ENCODE results near the gene TACC2. TPM values are rescaled to one million over a fixed set of nuclear protein-coding genes. Genes with fewer than 3 reads are reported as not detected.

TACC2 gene
- total RNA-seq, 2 experiments from 2014 or later = not detected

DNA sequence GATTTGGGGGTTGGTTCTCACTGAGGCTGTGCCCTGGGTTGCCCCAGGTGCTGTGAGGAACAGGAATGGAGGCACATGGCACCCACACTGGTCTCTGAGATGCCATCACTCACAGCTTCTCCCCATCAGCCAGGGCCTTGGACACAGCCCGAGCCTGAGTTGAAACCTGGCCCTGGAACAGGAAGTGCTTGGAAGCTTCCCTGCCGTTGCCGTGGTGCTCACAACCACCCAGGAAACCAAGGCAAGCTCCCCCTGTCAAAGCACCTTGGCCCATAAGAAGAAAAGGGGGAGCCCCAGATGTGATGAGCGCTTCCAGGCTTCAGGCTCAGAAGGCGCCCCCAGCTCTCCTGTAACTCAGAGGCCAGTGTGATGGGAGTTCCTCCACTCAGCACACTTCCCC, 282.1 kb downstream of the TACC2 start, which contains the start of gene BTBD16:
BTBD16 (plus strand) TSS at position 221 of the 400 bp plus-strand sequence. CDS start 3,786 bp downstream, outside the sequence.
- ChIA-PET CTCF (no interaction called here), POLR2A (no interaction called here)
- TF ChIP-seq, protein P1, sequence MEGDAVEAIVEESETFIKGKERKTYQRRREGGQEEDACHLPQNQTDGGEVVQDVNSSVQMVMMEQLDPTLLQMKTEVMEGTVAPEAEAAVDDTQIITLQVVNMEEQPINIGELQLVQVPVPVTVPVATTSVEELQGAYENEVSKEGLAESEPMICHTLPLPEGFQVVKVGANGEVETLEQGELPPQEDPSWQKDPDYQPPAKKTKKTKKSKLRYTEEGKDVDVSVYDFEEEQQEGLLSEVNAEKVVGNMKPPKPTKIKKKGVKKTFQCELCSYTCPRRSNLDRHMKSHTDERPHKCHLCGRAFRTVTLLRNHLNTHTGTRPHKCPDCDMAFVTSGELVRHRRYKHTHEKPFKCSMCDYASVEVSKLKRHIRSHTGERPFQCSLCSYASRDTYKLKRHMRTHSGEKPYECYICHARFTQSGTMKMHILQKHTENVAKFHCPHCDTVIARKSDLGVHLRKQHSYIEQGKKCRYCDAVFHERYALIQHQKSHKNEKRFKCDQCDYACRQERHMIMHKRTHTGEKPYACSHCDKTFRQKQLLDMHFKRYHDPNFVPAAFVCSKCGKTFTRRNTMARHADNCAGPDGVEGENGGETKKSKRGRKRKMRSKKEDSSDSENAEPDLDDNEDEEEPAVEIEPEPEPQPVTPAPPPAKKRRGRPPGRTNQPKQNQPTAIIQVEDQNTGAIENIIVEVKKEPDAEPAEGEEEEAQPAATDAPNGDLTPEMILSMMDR (IDR thresholded peaks at IDR 0.05) = no peak
- intact Hi-C loops (cut with DNase I, micrococcal nuclease) = no loop called here
- Mint-ChIP-seq H3K4me1 (ENCODE audit: low read depth) (no peaks in the 10 kb centered on the region), H3K27me3 (peaks cover 28% of the 10 kb centered on the region), H3K9me3 (no peaks in the 10 kb centered on the region), H3K4me3 (no peak within 1 kb of the TSS), H3K36me3 (ENCODE audit: low read depth) (no peaks in the 10 kb centered on the region), H3K27ac (no peak within 1 kb of the TSS)
- DNase-seq (no peak), ATAC-seq (ENCODE audit: poor library complexity) (no peak)
- Histone ChIP-seq H3K4me1 (ENCODE audit: insufficient read depth, low read length) (no peaks in the 10 kb centered on the region), H3K36me3 (ENCODE audit: insufficient read depth, low read length) (no peaks in the 10 kb centered on the region), H3K4me3 (ENCODE audit: low read length) (no peak within 1 kb of the TSS), H3K9me3 (ENCODE audit: control insufficient read depth in 1 of 2, insufficient read depth in 1 of 2, low read length in 2 of 2) (no peaks in the 10 kb centered on the region), H3K27me3 (ENCODE audit: control insufficient read depth in 1 of 2, insufficient read depth in 2 of 2, low read length in 2 of 2) (peaks cover 0 to 3% of the 10 kb centered on the region in 2 experiments), H3K27ac (ENCODE audit: low read depth in 1 of 2, low read length in 2 of 2) (no peak within 1 kb of the TSS)

DNA sequence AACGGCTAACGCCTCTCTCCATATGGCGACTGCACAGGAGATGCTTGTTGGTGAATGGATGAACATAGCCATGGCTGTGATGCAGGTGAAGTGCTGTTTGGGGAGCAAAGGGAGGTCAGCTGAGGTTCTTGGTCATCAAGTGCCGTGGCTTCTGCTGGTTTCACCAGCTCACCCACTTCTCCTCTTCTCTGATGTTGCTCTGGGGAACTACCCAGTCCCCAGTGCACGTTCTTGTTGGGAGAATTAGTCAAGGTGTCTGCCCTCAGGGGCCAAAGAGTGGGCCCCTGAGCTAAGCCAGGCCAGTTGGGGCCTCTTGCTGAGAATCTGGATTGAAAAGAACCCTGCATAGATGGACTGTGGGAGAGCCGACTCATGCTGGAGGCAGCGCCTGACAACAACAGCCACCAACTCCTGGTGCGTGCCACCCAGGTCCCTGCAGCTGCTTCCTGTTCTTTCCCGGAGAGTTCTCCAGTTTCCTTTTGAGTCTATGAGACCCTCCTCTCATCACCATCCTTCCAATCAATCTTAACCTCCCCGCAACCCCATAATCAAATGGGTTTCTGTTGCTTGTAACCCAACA, 285.1 kb downstream of the TACC2 start:
- Mint-ChIP-seq H3K4me3 (no peak overlapping the region), H3K36me3 (ENCODE audit: low read depth) (no peaks in the 10 kb centered on the region), H3K27ac (no peak overlapping the region), H3K27me3 (peaks cover 26% of the 10 kb centered on the region), H3K4me1 (ENCODE audit: low read depth) (no peaks in the 10 kb centered on the region), H3K9me3 (no peaks in the 10 kb centered on the region)
- no peaks in the 10 kb centered on the region for H3K36me3 ChIP-seq (ENCODE audit: insufficient read depth, low read length)
- TF ChIP-seq, protein P1 (IDR thresholded peaks at IDR 0.05) = no peak
- ChIA-PET CTCF (no interaction called here), POLR2A (no interaction called here)
- H3K27ac ChIP-seq (ENCODE audit: low read depth in 1 of 2, low read length in 2 of 2) = no peak overlapping the region
- DNase-seq (no peak), ATAC-seq (ENCODE audit: poor library complexity) (no peak)
- H3K27me3 ChIP-seq (ENCODE audit: control insufficient read depth in 1 of 2, insufficient read depth in 2 of 2, low read length in 2 of 2) = peaks cover 0 to 3% of the 10 kb centered on the region in 2 experiments
- no peaks in the 10 kb centered on the region for H3K9me3 ChIP-seq (ENCODE audit: control insufficient read depth in 1 of 2, insufficient read depth in 1 of 2, low read length in 2 of 2)
- intact Hi-C loops (cut with DNase I, micrococcal nuclease) = no loop called here
- no peaks in the 10 kb centered on the region for H3K4me1 ChIP-seq (ENCODE audit: insufficient read depth, low read length)
- no peak overlapping the region for H3K4me3 ChIP-seq (ENCODE audit: low read length)

DNA sequence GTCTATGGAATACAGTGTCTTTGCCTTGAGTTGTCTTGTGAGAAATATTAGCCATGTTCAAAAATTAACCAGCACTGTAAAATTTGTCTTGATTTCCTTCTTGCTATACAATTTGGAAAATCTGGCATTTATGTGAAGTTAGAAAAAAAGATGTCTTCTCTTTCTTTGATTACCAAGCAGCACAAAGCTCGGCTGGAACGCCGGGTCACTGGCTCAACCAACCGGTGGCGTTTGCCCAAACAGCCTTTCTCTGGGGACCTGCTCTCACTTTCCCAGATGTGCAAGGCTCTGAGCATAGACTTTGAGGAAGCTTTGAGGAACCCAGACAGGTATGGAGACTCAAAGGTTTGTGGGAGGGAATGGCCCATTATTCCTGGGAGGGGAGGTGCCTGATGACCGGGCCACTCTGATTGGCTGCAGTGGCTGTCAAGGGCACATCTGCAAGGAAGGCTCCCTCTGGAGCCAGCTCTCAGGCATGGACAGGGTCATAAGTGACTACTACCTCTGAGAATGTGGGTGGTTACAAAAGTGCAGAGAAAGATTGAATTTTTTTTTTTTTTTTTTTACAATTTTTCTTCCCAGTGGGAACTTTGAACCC, 287.7 kb downstream of the TACC2 start:
- Mint-ChIP-seq H3K9me3 (no peaks in the 10 kb centered on the region), H3K4me3 (no peak overlapping the region), H3K27ac (no peak overlapping the region), H3K27me3 (peaks cover 34% of the 10 kb centered on the region), H3K4me1 (ENCODE audit: low read depth) (no peaks in the 10 kb centered on the region), H3K36me3 (ENCODE audit: low read depth) (no peaks in the 10 kb centered on the region)
- TF ChIP-seq, protein P1 (IDR thresholded peaks at IDR 0.05) = no peak
- Histone ChIP-seq H3K36me3 (ENCODE audit: insufficient read depth, low read length) (no peaks in the 10 kb centered on the region), H3K4me1 (ENCODE audit: insufficient read depth, low read length) (no peaks in the 10 kb centered on the region), H3K27me3 (ENCODE audit: control insufficient read depth in 1 of 2, insufficient read depth in 2 of 2, low read length in 2 of 2) (peaks cover 0 to 3% of the 10 kb centered on the region in 2 experiments), H3K27ac (ENCODE audit: low read depth in 1 of 2, low read length in 2 of 2) (no peak overlapping the region), H3K4me3 (ENCODE audit: low read length) (no peak overlapping the region), H3K9me3 (ENCODE audit: control insufficient read depth in 1 of 2, insufficient read depth in 1 of 2, low read length in 2 of 2) (no peaks in the 10 kb centered on the region)
- ATAC-seq (ENCODE audit: poor library complexity) = no peak
- no peak for DNase-seq
- intact Hi-C loops (cut with DNase I, micrococcal nuclease) = no loop called here
- ChIA-PET POLR2A (no interaction called here), CTCF (no interaction called here)
